Measurements from ENCODE around the gene MDC1. TPM values are rescaled to one million over a fixed set of nuclear protein-coding genes. Genes with fewer than 3 reads are reported as not detected.
A peak's percentile ranks its signal among the peaks of the same experiment; 100 is the strongest.

The MDC1 gene
- total RNA-seq, 3 donors from 2014 or later (not counting 1 experiment from before 2014, with no cell fraction given) = 61.2 to 77.0 (median 64.5) TPM

- ATAC-seq (peak; percentile 35 to 69 (median 48)), DNase-seq (peak; percentile 94 to 95)
- intact Hi-C loops (cut with micrococcal nuclease) = loop anchor here (1.0 kb wide), 1 partner anchor 43 kb away; no protein-coding TSS in a partner anchor
- Histone ChIP-seq H3K9me3 (ENCODE audit: control insufficient read depth, insufficient read depth, low read length) (no peaks in the 10 kb centered on the region), H3K36me3 (ENCODE audit: control insufficient read depth, insufficient read depth, low read length) (peaks cover 45% of the 10 kb centered on the region), H3K27me3 (ENCODE audit: control insufficient read depth, insufficient read depth, low read length) (no peaks in the 10 kb centered on the region), H3K4me3 (ENCODE audit: low read length) (peak overlapping the region; percentile 15), H3K4me1 (ENCODE audit: control insufficient read depth, insufficient read depth, low read length) (peaks cover 47% of the 10 kb centered on the region), H3K27ac (ENCODE audit: low read length) (peak overlapping the region; percentile 59)
- Mint-ChIP-seq H3K27me3 (ENCODE audit: low read depth in 2 of 2) (no peaks in the 10 kb centered on the region), H3K9me3 (no peaks in the 10 kb centered on the region), H3K4me1 (peaks cover 45 to 65% of the 10 kb centered on the region in 2 donors), H3K4me3 (peak overlapping the region; percentile 79), H3K27ac (peak overlapping the region; percentile 91 to 98), H3K36me3 (peaks cover 15% of the 10 kb centered on the region)
- 6% methylated on average over 25 of the region's 31 CpGs for WGBS (ENCODE audit: insufficient coverage)
- TF ChIP-seq CTCF (IDR thresholded peaks at IDR 0.05) = peak; percentile 95
Observed at GRCh38 chr6:30678964-30679726, 37.9 kb downstream of the MDC1 start.

- no peaks in the 10 kb centered on the region for H3K27me3 ChIP-seq (ENCODE audit: control insufficient read depth, insufficient read depth, low read length)
- no peak overlapping the region for H3K4me3 Mint-ChIP-seq
- intact Hi-C loops (cut with micrococcal nuclease) = no loop called here
Observed at GRCh38 chr6:30676660-30677285, 40.3 kb downstream of the MDC1 start.

GRCh38 chr6:30672445-30673253 is 44.4 kb downstream of the MDC1 start, which contains the start of gene DHX16:
Gene DHX16, minus strand, starts transcription at chr6:30673006. Its CDS starts 165 bp downstream, at chr6:30672841.
- peak within 1 kb of the TSS; percentile 87 for H3K4me3 Mint-ChIP-seq
- H3K27ac Mint-ChIP-seq = peak within 1 kb of the TSS; percentile 83 to 85
- H3K36me3 Mint-ChIP-seq = peaks cover 10% of the 10 kb centered on the region
- H3K27me3 Mint-ChIP-seq (ENCODE audit: low read depth in 2 of 2) = no peaks in the 10 kb centered on the region
- Histone ChIP-seq H3K27ac (ENCODE audit: low read length) (peak within 1 kb of the TSS; percentile 24), H3K36me3 (ENCODE audit: control insufficient read depth, insufficient read depth, low read length) (peaks cover 34% of the 10 kb centered on the region), H3K4me1 (ENCODE audit: control insufficient read depth, insufficient read depth, low read length) (peaks cover 17% of the 10 kb centered on the region), H3K9me3 (ENCODE audit: control insufficient read depth, insufficient read depth, low read length) (no peaks in the 10 kb centered on the region), H3K27me3 (ENCODE audit: control insufficient read depth, insufficient read depth, low read length) (no peaks in the 10 kb centered on the region), H3K4me3 (ENCODE audit: low read length) (peak within 1 kb of the TSS; percentile 76)
- intact Hi-C loops (cut with micrococcal nuclease) = loop anchor here (1.0 to 2.0 kb wide), 4 partner anchors 46 to 190 kb away; partner anchors contain the start of genes ATAT1, MRPS18B and PPP1R10
- WGBS (ENCODE audit: insufficient coverage) = under 1% methylated on average over 56 of the region's 57 CpGs
- peak; percentile 68 for TF ChIP-seq CTCF (IDR thresholded peaks at IDR 0.05)
- no peaks in the 10 kb centered on the region for H3K9me3 Mint-ChIP-seq
- DNase-seq (peak; percentile 85 to 96), ATAC-seq (peak; percentile 88 to 97 (median 89))
- H3K4me1 Mint-ChIP-seq = peaks cover 27 to 49% of the 10 kb centered on the region in 2 donors

More at GRCh38 chr6:30676660-30677285, 40.3 kb downstream of the MDC1 start:
- H3K27ac Mint-ChIP-seq = peak overlapping the region; percentile 72 to 74
- Histone ChIP-seq H3K4me3 (ENCODE audit: low read length) (no peak overlapping the region), H3K9me3 (ENCODE audit: control insufficient read depth, insufficient read depth, low read length) (no peaks in the 10 kb centered on the region), H3K36me3 (ENCODE audit: control insufficient read depth, insufficient read depth, low read length) (peaks cover 45% of the 10 kb centered on the region), H3K27ac (ENCODE audit: low read length) (no peak overlapping the region), H3K4me1 (ENCODE audit: control insufficient read depth, insufficient read depth, low read length) (peaks cover 41% of the 10 kb centered on the region)
- DNase-seq = no peak
- no peaks in the 10 kb centered on the region for H3K9me3 Mint-ChIP-seq
- no peaks in the 10 kb centered on the region for H3K27me3 Mint-ChIP-seq (ENCODE audit: low read depth in 2 of 2)
- no peak for TF ChIP-seq CTCF (IDR thresholded peaks at IDR 0.05)
- 86% methylated on average over 7 of the region's 10 CpGs for WGBS (ENCODE audit: insufficient coverage)
- peaks cover 39 to 63% of the 10 kb centered on the region in 2 donors for H3K4me1 Mint-ChIP-seq
- ATAC-seq = no peak
- H3K36me3 Mint-ChIP-seq = peaks cover 10% of the 10 kb centered on the region

Measured in natural killer cell (primary cell).